Transverse colon (tissue), 4 donors: ENCODE measurements around the gene ARIH2. TPM values are rescaled to one million over a fixed set of nuclear protein-coding genes. Genes with fewer than 3 reads are reported as not detected.

Experiments used
- DNase-seq: peaks from one replicate; pipeline ENCODE4 v3.0.0-alpha.2; 2019
- H3K27ac ChIP-seq, 4 donors: fragments of 200-600 bp; sonication (generic); 2 replicates each; pipeline ENCODE4 v1.5.1; 2016 to 2018; ENCODE audit warnings: inconsistent platforms in 4 of 4
- H3K27me3 ChIP-seq: fragments of 200-600 bp; sonication (generic); 2 replicates; pipeline ENCODE4 v1.5.1; 2017; ENCODE audit warnings: inconsistent platforms
- H3K36me3 ChIP-seq, 4 donors: fragments of 200-600 bp; sonication (generic); 2 replicates each; pipeline ENCODE4 v1.5.1; 2017 to 2019; ENCODE audit warnings: inconsistent platforms in 4 of 4
- H3K4me1 ChIP-seq, 4 donors: fragments of 200-600 bp; sonication (generic); 2 replicates each; pipeline ENCODE4 v1.5.1; 2017 to 2020; ENCODE audit warnings: inconsistent platforms in 4 of 4
- H3K4me3 ChIP-seq, 4 donors: fragments of 200-600 bp; sonication (generic); 1 replicate in 1 of 4; 2 replicates in 3 of 4; pipeline versions ENCODE4 v1.5.1 to v1.6.1; 2017 to 2019; ENCODE audit warnings: inconsistent platforms in 4 of 4
- H3K9me3 ChIP-seq, 2 donors: fragments of 200-600 bp; sonication (generic); 2 replicates each; pipeline ENCODE4 v1.5.1; 2017 to 2019; ENCODE audit warnings: inconsistent platforms in 2 of 2
- EP300 ChIP-seq: sonication (generic); formaldehyde crosslinking; IDR thresholded peaks from one replicate; pipeline ENCODE4 v1.6.1; 2017; ENCODE audit warnings: antibody characterized with exemption, low read depth
- POLR2A ChIP-seq: fragments of 450-650 bp; IDR thresholded peaks from one replicate; pipeline ENCODE4 v1.6.1; 2016; ENCODE audit warnings: antibody characterized with exemption, mild to moderate bottlenecking, moderate library complexity
- POLR2AphosphoS5 ChIP-seq, 3 donors: sonication (generic); formaldehyde crosslinking; IDR thresholded peaks; one replicate each; pipeline ENCODE4 v1.6.1; 2016; ENCODE audit warnings: antibody characterized with exemption in 3 of 3
- WGBS, 2 donors: methylation state at CpG; one replicate each; pipeline ENCODE4 v1.1.5; 2018; ENCODE audit warnings: low coverage in 1 of 2; 5-methylcytosine and 5-hydroxymethylcytosine counted together
- in situ Hi-C, 4 donors: fragments of 200-750 bp; cut with MboI; loops; one replicate each; pipeline versions ENCODE4 v1.15.0 to v1.15.1; 2017; ENCODE audit warnings: low sequenced_read_pairs in 3 of 4, low pct_ligation_motif_present in 1 of 4, low pct_unique_long_range_greater_than_20kb in 1 of 4
- intact Hi-C: fragments of 100-400 bp; cut with DNase I; formaldehyde crosslinking; loops from one replicate; pipeline ENCODE4 v1.15.1; 2023; ENCODE audit warnings: low total_unique reads
- total RNA-seq, 4 donors: library from RNA; depleted of rRNA; stranded (reverse); fragments of >200 nt; gene quantifications; one replicate each; pipeline ENCODE4 v1.1.0, GENCODE V29; 2016
- TF ChIP-seq, protein P1 (sequence below), 5 experiments: fragments of 200-600 bp in 3 of 5; fragments of 450-650 bp in 2 of 5; sonication (generic) in 3 of 5; IDR thresholded peaks; 1 replicate in 2 of 5; 2 replicates in 3 of 5; pipeline ENCODE4 v1.5.1; 2016 to 2017; ENCODE audit warnings: antibody characterized with exemption in 5 of 5, inconsistent platforms in 3 of 5, mild to moderate bottlenecking in 2 of 5, moderate library complexity in 1 of 5

Gene ARIH2
- total RNA-seq, 4 donors from 2014 or later = 82.6 to 269 (median 115) TPM

DNA sequence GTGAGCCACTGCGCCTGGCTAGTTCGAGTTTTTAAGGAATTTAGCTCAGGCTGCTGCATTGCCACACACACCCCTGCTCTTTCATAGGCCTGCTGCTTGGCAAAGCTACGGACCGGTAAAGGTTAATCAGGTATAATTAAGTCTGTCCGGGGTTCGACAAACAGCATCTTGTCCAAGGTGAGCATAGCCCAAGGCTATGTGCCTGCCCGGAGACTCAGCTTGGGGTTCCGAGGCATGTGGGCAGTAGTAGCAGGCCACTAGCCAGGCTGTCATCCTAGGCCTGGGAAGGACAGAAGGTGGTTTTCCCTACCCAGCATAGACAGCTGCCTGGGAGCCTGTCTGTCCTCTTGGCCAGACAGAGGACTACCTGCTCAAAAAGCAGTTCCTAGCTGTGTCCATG, 78.0 kb downstream of the ARIH2 start:
- H3K27ac ChIP-seq = no peak overlapping the region
- in situ Hi-C loops (no loop called here), intact Hi-C loops (no loop called here)
- peaks cover 3 to 7% (median 4%) of the 10 kb centered on the region in 4 donors for H3K4me1 ChIP-seq
- TF ChIP-seq, protein P1, sequence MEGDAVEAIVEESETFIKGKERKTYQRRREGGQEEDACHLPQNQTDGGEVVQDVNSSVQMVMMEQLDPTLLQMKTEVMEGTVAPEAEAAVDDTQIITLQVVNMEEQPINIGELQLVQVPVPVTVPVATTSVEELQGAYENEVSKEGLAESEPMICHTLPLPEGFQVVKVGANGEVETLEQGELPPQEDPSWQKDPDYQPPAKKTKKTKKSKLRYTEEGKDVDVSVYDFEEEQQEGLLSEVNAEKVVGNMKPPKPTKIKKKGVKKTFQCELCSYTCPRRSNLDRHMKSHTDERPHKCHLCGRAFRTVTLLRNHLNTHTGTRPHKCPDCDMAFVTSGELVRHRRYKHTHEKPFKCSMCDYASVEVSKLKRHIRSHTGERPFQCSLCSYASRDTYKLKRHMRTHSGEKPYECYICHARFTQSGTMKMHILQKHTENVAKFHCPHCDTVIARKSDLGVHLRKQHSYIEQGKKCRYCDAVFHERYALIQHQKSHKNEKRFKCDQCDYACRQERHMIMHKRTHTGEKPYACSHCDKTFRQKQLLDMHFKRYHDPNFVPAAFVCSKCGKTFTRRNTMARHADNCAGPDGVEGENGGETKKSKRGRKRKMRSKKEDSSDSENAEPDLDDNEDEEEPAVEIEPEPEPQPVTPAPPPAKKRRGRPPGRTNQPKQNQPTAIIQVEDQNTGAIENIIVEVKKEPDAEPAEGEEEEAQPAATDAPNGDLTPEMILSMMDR (IDR thresholded peaks at IDR 0.05) = no peak
- TF ChIP-seq POLR2A (no peak), POLR2AphosphoS5 (IDR thresholded peaks at IDR 0.05) (no peak), EP300 (no peak)
- no peaks in the 10 kb centered on the region for H3K27me3 ChIP-seq
- no peak overlapping the region for H3K4me3 ChIP-seq
- DNase-seq = no peak
- 98 to 100% methylated on average over 1 to 8 of the region's 8 CpGs for WGBS, 2 donors
- H3K9me3 ChIP-seq = no peaks in the 10 kb centered on the region
- no peaks in the 10 kb centered on the region for H3K36me3 ChIP-seq

DNA sequence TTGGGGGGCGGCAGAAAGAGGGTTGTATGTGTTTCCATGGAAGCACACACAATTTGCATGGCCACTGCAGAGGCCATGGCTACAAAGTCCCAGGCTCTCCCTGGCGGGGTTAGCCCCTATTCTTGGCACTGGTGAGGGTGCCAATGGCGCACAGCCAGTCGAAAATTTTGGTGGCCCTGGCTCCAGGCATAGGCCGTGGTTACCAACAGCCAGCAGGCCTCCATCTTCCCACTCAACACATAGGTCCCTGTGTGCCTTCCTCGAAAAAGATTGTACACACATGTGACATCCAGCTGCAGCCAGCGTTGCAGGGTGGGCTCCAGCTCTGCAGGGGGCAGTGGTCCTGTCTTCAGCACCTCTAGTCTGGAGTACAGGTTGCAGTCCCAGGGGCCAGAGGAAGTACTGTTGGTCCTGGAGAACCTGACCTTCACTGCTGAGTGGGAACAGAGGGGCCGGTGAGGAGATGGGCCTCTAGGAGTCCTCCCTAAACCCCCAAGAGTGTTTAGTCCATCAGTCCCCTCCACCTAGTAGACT, 78.5 kb downstream of the ARIH2 start:
- H3K27me3 ChIP-seq = no peaks in the 10 kb centered on the region
- TF ChIP-seq POLR2AphosphoS5 (IDR thresholded peaks at IDR 0.05) (no peak), EP300 (no peak), POLR2A (no peak)
- TF ChIP-seq, protein P1 (IDR thresholded peaks at IDR 0.05) = no peak
- no peak overlapping the region for H3K27ac ChIP-seq
- DNase-seq = no peak
- in situ Hi-C loops (no loop called here), intact Hi-C loops (no loop called here)
- no peaks in the 10 kb centered on the region for H3K36me3 ChIP-seq
- no peaks in the 10 kb centered on the region for H3K9me3 ChIP-seq
- no peak overlapping the region for H3K4me3 ChIP-seq
- peaks cover 0 to 2% (median under 1%) of the 10 kb centered on the region in 4 donors for H3K4me1 ChIP-seq
- WGBS, 2 donors = 91% methylated on average over 8 of the region's 8 CpGs; no CpG with 5 or more reads in 1 of the 2 donors

DNA sequence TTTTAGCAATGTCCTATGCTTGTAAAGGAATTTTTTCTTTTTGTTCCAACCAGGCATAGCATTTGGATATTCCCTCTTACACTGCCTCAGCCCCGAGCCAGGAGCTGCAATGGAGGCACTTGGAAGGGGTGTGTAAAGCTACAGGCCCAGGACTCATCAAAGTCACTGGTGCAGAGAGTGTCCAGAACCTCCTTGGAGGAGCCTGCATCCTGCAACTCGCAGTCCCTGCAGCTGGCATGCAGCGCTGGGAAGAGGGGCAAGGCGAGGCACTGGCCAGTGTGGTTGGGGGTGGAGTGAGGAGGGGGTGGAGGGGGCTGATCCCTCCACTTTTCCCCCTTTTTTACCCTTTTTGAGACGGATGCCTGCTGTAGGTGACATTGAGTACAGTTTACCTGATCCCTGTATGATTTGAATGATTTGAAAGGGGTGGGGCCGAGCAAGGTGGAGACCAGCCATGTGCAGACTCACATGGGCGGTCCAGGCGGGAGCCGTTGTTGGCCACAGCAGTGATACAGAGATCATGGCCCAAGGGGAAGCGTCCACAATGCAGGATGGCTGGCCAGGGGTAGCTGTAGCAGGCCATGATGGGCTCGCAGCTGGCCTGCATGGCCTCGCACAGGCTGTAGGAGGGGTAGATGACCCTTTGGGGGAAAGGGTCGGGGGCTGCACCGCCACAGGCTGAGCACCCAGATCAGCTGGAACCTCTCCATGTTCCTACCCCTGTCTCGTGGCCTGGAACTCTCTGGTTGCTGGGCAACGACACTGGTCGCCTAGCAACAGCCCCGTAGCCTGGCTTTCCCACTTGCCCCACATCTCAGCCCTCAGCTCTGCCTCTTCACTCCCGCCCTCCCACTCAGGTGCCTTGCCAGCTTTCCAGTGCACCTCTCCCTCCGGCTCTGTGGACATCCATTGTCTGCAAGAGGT, 79.3 kb downstream of the ARIH2 start:
- no peaks in the 10 kb centered on the region for H3K9me3 ChIP-seq
- TF ChIP-seq POLR2A (no peak), EP300 (no peak), POLR2AphosphoS5 (IDR thresholded peaks at IDR 0.05) (no peak)
- TF ChIP-seq, protein P1 (IDR thresholded peaks at IDR 0.05) = no peak
- no peak for DNase-seq
- H3K4me3 ChIP-seq = no peak overlapping the region
- 80 to 86% methylated on average over 6 to 20 of the region's 20 CpGs for WGBS, 2 donors
- in situ Hi-C loops (no loop called here), intact Hi-C loops (no loop called here)
- H3K36me3 ChIP-seq = no peaks in the 10 kb centered on the region
- H3K27me3 ChIP-seq = no peaks in the 10 kb centered on the region
- H3K4me1 ChIP-seq = no peaks in the 10 kb centered on the region
- H3K27ac ChIP-seq = no peak overlapping the region

DNA sequence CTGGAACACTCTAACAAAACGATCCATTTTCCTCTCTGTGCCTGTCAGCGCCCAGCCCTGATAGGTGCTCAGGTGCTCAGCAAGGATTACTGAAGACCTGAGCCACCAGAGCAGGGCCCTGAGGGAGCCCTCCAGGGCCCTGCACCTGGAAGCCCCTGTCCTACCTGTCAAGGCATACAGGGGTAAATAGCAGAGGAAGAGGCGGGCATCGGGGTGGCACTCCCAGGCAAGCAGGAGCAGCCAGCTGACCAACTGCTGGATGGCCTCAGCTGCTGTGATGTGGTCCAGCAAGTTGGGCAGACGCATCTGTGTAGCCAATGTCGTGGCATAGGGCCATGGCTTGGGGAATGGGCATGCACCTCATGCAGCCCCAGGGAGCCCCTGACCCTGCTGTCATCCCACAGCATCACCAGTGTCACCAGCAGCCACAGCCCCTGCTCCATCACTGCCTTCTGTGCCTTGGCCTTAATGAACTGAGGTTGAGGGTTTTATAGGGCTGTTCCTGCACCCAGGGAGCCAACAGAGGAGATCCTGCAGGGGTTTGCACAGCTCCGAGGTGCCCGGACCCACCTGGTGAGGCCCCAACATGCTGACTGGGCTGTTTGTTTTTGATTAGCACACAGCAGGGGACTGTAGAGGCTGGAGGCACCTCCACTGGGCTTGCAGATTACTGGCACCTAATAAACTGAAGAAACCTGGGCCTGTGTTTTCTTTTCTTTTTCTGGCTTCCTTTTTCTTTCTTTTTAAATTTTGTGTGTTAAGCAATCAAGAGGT, 80.6 kb downstream of the ARIH2 start:
- intact Hi-C loops = no loop called here
- 83% methylated on average over 8 of the region's 8 CpGs; no CpG with 5 or more reads in 1 of the 2 donors for WGBS, 2 donors
- H3K36me3 ChIP-seq = no peaks in the 10 kb centered on the region
- in situ Hi-C loops = no loop called here
- H3K27me3 ChIP-seq = no peaks in the 10 kb centered on the region
- H3K4me3 ChIP-seq = no peak overlapping the region
- no peak for DNase-seq
- no peaks in the 10 kb centered on the region for H3K9me3 ChIP-seq
- no peak overlapping the region for H3K27ac ChIP-seq
- no peaks in the 10 kb centered on the region for H3K4me1 ChIP-seq
- TF ChIP-seq POLR2A (no peak), EP300 (no peak), POLR2AphosphoS5 (IDR thresholded peaks at IDR 0.05) (no peak)
- TF ChIP-seq, protein P1 (IDR thresholded peaks at IDR 0.05) = no peak
